Neural crest cell (in vitro differentiated cells): ENCODE data around the gene APOL1. TPM values are rescaled to one million over a fixed set of nuclear protein-coding genes. Genes with fewer than 3 reads are reported as not detected.

ENCODE experiments used
- DNase-seq: peaks from one replicate; pipeline ENCODE4 v3.0.0; 2021; ENCODE audit warnings: low read depth, mixed read lengths, low spot score
- H3K27ac Mint-ChIP-seq: one replicate; pipeline ENCODE4 v1.8.0; 2021; ENCODE audit warnings: mild to moderate bottlenecking, mixed read lengths; ENCODE audit not compliant: unreplicated experiment
- H3K27me3 Mint-ChIP-seq: 2 replicates; pipeline ENCODE4 v1.8.0; 2021; ENCODE audit warnings: low read depth, mild to moderate bottlenecking, mixed read lengths
- H3K36me3 Mint-ChIP-seq: 2 replicates; pipeline ENCODE4 v1.8.0; 2021; ENCODE audit warnings: low read depth, mild to moderate bottlenecking, mixed read lengths
- H3K4me1 Mint-ChIP-seq: 2 replicates; pipeline ENCODE4 v1.8.0; 2021; ENCODE audit warnings: mixed read lengths
- H3K4me3 Mint-ChIP-seq: one replicate; pipeline ENCODE4 v1.8.0; 2021; ENCODE audit warnings: mild to moderate bottlenecking, mixed read lengths
- H3K9me3 Mint-ChIP-seq: 2 replicates; pipeline ENCODE4 v1.8.0; 2021; ENCODE audit warnings: mixed read lengths
- CTCF ChIP-seq: fragments of 200-600 bp; sonication (generic); conservative IDR thresholded peaks from 2 replicates; pipeline ENCODE4 v1.5.0; 2021; ENCODE audit warnings: antibody characterized with exemption, mild to moderate bottlenecking
- total RNA-seq: library from RNA; stranded (reverse); gene quantifications from 2 replicates; pipeline ENCODE4 v1.2.1, GENCODE V29; 2021

The APOL1 gene
- total RNA-seq, 1 donor from 2014 or later: not detected

- peaks cover 13% of the 10 kb centered on the region for H3K4me1 Mint-ChIP-seq
Observed at GRCh38 chr22:36222887-36223450, 30.0 kb upstream of the APOL1 start.

DNA sequence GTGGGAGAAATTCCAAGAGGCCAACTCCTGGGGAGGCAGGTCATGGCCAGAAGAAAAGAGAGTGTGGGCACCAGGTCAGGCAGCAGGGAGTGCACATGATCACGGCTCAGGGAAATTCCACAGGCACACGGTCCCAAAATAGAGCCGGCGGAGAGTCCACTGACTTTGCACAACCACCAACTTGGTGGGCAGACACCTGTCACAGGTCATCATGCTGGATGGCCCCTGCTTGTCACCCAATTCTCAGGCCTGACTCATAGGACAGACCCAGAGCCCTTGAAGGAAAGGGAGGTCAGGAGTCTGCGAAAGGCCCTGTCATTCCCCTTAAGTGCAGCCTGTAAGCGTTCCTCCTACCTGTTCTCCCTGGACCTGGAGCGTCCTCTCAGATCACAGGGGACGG lies 29.4 kb upstream of the APOL1 start:
- Mint-ChIP-seq H3K9me3 (no peaks in the 10 kb centered on the region), H3K27ac (no peak overlapping the region), H3K27me3 (peaks cover 8% of the 10 kb centered on the region), H3K4me1 (peaks cover 17% of the 10 kb centered on the region), H3K36me3 (peaks cover 5% of the 10 kb centered on the region), H3K4me3 (no peak overlapping the region)
- TF ChIP-seq CTCF: no peak
- DNase-seq: no peak

More at GRCh38 chr22:36222887-36223450, 30.0 kb upstream of the APOL1 start:
- Mint-ChIP-seq H3K27ac (no peak overlapping the region), H3K9me3 (no peaks in the 10 kb centered on the region), H3K36me3 (peaks cover 5% of the 10 kb centered on the region), H3K27me3 (peaks cover 13% of the 10 kb centered on the region), H3K4me3 (no peak overlapping the region)
- no peak for DNase-seq
- TF ChIP-seq CTCF: no peak

DNA sequence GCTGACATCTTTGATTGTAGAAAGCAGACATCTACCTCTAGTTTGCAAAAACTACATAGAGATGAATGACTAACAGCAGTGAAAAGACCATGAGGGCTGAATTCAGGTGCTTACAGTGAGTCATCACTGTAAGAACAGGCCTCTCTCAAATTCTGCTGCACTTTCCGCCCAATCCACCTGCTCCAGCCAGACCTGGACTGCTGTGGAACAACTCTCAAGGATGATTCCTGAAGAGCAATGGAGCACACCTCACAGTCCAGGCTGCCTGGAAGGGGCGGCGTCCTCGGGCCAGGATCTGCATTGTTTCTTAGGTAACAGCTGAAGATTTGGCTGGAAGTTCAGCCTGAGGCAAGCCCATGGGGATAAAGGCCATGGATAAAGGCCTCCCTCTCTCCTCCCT lies 28.7 kb upstream of the APOL1 start:
- Mint-ChIP-seq H3K36me3 (peaks cover 5% of the 10 kb centered on the region), H3K27ac (no peak overlapping the region), H3K9me3 (no peaks in the 10 kb centered on the region), H3K4me1 (peaks cover 21% of the 10 kb centered on the region), H3K4me3 (no peak overlapping the region), H3K27me3 (peaks cover 5% of the 10 kb centered on the region)
- TF ChIP-seq CTCF: no peak
- no peak for DNase-seq

GRCh38 chr22:36225333-36225922 lies 27.5 kb upstream of the APOL1 start:
- no peak overlapping the region for H3K4me3 Mint-ChIP-seq
- H3K27me3 Mint-ChIP-seq: peaks cover 5% of the 10 kb centered on the region
- no peak for TF ChIP-seq CTCF
- DNase-seq: no peak
- no peak overlapping the region for H3K27ac Mint-ChIP-seq
- H3K9me3 Mint-ChIP-seq: no peaks in the 10 kb centered on the region
- H3K36me3 Mint-ChIP-seq: peaks cover 6% of the 10 kb centered on the region
- H3K4me1 Mint-ChIP-seq: peaks cover 17% of the 10 kb centered on the region

DNA sequence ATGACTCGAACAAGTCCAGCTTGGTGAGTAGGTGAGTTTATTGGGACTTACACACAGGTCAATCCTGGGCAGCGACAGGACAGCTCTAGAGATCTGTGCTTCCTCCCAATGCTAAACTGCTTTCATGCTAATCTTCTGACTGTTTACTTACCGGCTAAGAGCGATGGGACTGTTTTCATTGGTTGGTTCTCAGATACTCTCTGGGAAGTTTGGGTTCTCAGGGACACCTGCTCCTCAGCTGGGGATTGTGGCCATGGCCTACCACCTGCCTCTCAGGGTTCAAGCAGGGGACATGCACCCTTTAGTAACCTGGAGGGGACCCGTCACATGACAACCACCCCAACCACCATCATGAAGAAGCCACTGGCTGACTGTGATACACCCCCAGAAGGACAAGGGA lies 26.7 kb upstream of the APOL1 start:
- Mint-ChIP-seq H3K4me3 (no peak overlapping the region), H3K27me3 (no peaks in the 10 kb centered on the region), H3K36me3 (peaks cover 8% of the 10 kb centered on the region), H3K27ac (no peak overlapping the region), H3K4me1 (peaks cover 13% of the 10 kb centered on the region), H3K9me3 (no peaks in the 10 kb centered on the region)
- no peak for DNase-seq
- no peak for TF ChIP-seq CTCF
